Suppressor macrophage (primary cell): ENCODE data around the gene BPIFB2.
"Not testable (repeated sequence)": the region's sequence is repeated elsewhere in the genome, so short reads cannot be mapped to it uniquely, and the experiment has no call there.

ENCODE experiments used
- DNase-seq, 4 experiments: peaks; one replicate each; pipeline ENCODE4 v3.0.0-alpha.2; 2020 to 2022
- total RNA-seq, 17 experiments: gene quantifications; one replicate each; lab custom pipeline; 2026; ENCODE audit warnings: mixed read lengths in 6 of 17, inconsistent platforms in 3 of 17; lab: John Stamatoyannopoulos, UW

BPIFB2 gene
- 0 to 1.7 (median 0) reads per million in 17 experiments for total RNA-seq

GRCh38 chr20:33007376-33008335 is at the start of gene BPIFB2:
Gene BPIFB2 (plus strand): TSS chr20:33007704. CDS start chr20:33008575, 871 bp downstream.
- no peak for DNase-seq

GRCh38 chr20:32958574-32958973 is 48.9 kb upstream of the BPIFB2 start:
- DNase-seq, result no peak

DNA sequence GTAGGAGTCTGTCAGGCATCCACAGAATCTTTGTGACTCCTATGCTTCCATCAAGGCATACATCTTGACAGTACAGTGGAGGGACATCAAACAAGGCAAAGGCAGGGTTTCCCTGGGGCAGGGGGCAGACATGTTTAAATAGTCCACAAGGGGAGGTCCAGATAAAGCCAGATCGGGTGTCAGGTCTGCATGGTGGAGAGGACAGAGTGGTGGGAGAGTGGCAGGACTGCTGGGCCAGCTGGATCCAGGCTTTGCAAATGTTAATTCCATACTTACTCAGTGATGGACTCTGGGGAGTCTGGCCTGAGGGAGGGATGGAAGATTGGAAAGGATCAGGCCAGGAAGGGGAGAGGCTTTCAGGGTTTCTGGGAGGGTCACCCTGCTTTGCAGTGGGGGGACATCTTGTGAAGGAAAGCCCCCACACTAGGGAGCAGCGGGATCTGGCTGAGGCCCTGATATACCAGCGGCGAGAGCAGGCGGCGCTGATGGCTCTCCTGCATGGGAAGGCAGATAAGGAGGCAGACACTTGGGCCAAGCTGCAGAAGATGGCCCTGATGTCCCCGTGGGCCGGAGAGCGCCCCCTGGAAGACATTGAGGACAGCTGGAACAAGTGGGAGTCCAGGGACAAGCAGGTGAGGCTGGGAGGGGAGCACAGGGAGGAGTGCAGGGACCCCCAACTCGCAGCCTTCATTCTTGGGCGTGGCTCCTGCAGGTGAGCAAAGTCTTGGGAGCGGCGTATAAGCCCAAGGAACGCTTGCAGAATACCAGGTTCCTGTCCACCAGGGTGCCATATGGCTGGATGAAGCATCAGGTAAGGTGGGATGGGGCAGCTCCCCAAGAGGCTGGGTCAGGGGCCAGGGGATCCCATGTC is 47.9 kb upstream of the BPIFB2 start:
- DNase-seq, result no peak

GRCh38 chr20:32960222-32960518 is 47.3 kb upstream of the BPIFB2 start:
- DNase-seq, result no peak

DNA sequence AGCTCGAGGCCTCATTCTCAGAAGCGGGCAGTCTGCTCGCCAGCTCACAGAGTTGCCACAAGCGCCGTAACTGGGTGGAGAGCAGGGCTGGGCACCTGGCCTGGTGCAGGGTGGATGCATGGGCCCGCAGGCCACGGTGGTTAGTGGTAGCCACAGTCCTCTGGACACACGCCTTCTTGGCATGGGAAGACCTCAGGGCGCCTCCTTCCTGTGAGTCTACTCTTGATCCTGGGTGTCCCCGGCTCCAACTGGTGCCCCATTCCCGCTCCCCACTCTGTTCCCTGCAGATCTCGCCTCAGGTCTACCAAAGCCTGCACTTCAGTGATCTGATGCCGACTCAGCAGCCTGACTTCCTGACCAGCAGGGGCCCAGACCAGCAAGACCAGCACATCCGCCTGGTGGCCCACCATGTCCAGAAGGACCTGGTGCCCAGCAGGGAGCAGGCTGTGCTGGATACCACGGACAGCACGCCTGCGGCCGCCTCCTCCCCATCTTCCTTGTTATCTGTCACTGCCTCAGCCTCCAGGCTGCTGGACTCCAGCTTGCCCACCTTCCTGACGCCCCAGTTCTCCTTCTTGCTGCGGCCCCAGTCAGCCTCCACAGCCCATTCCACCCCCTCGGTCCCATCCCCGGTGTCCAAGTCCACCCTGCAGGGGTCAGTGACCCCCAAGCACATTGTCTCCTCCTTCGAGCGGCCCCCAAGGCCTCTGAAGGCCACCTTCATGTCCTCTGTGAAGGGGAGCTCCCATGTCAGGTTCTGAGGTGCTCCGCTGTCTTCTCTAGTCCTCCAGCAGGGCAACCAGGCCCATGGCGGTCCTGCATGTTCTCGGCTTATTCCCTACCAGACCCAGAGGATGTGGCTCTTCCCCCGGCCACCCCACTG is 46.4 kb upstream of the BPIFB2 start:
- DNase-seq, result no peak

DNA sequence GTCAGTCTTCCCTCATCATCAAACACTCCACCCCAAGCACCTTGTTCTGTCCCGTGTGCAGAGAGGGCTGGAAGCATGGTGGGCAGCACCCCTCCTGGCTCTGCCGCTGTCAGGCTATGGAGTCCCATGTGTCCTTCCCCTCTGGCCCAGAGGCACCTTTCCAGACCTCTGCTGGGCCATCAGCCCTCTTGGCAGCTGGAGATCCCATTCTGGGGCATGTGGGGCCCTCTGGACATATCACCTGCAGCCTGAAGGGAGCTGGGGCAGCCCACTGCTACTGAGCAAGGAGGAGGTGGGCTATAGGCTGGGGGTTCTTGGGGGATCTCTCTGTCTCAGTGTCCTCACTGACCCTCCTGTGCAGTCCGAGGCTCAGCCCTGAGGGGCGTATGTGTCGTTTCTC is 45.5 kb upstream of the BPIFB2 start:
- DNase-seq, result no peak

- DNase-seq, result not testable (repeated sequence)
Measured at GRCh38 chr20:32962646-32963045, 44.9 kb upstream of the BPIFB2 start.

DNA sequence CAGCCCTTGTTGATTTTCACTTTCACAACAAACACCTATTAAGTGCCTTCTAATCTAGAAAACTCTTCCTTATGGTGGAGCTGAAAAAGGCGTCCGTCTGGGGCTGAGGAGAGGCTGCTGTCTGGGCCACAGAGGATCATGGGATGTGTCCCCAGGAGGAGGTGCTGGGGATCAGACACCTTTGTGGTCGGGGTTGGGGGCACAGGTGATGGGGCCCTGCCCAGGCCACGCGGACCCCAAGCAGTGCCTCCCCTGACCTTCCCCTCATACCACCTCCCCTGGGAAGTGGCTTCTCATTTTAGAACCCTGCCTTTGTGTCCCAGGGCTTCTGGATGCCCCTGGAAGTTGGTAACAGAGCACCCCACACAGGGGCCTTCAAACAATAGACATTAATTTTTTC is 44.3 kb upstream of the BPIFB2 start:
- no peak for DNase-seq

- no peak for DNase-seq
Measured at GRCh38 chr20:32964575-32964974, 42.9 kb upstream of the BPIFB2 start.

DNA sequence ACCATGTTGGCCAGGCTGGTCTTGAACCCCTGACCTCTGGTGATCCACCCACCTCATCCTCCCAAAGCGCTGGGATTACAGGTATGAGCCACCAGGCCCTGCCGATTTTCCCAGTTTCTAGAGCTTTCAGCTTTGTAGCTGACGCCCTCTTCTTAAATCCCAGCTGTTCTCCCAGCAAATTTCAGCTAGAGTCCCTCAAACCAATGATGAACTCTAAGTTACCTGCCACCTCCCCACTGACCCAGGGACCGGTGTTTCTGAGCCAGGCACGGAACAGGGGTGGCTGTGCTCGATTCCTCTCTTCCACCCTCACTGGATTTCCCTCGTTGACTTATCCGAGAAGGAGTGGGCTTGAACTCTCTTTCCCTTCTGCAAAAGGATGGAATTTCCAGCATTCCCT is 42.4 kb upstream of the BPIFB2 start:
- no peak for DNase-seq

DNA sequence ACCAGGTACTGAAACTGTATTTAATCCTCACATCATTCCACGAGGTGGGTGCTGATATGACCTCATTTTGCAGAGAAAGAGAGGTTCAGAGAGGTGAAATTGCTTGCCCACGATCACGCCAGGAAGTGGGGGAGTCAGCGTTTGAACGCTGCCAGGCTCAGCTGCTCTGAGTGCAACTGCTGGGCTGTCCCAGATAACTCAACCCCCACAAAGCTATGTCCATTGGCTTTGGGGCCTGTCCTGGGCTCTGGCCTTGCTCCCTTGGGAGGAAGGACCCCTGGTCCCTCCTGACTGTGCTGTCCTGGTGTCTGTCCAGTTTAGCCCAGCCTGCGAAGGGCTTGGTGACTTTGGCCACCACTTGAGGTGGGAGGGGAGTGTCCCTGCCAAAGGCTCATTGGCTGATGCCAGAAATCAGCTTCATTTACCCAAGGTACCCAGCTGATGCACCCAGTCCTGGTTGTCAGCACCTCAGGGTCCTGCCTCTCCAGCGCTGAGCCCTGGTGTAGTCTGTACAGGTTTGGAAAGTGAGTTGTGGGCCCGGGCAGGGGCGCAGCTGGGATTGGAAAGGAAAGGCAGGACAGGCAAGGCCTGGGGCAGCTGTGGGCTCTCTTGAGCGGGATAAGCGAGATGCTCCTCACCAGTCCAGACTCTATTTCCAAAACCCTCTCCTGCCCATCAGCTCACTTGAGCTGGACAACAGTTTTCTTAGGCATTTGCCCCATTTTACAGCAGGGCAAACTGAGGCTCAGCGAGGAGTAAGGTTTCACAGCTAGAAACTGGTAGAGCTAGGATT is 41.7 kb upstream of the BPIFB2 start:
- DNase-seq, result no peak

DNA sequence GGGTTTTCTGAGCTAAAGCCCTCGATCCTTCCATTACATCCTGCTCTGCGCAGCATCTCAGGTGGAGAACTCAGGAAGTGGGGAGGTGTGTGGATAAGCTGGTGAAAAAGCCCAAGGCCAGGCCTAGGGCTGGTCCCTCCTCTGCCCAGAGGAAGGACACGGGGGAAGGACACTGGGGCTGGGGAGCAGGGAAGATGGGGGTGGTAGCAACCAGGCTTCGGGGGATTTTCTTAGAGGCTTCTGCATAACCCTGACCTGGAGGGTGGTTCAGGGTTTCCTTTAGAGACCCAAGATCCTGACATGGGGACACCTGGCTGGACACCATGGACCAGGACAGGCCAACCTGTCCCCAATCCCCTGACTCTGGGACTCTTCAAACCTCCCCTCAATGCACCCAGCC is 41.1 kb upstream of the BPIFB2 start:
- no peak for DNase-seq

DNA sequence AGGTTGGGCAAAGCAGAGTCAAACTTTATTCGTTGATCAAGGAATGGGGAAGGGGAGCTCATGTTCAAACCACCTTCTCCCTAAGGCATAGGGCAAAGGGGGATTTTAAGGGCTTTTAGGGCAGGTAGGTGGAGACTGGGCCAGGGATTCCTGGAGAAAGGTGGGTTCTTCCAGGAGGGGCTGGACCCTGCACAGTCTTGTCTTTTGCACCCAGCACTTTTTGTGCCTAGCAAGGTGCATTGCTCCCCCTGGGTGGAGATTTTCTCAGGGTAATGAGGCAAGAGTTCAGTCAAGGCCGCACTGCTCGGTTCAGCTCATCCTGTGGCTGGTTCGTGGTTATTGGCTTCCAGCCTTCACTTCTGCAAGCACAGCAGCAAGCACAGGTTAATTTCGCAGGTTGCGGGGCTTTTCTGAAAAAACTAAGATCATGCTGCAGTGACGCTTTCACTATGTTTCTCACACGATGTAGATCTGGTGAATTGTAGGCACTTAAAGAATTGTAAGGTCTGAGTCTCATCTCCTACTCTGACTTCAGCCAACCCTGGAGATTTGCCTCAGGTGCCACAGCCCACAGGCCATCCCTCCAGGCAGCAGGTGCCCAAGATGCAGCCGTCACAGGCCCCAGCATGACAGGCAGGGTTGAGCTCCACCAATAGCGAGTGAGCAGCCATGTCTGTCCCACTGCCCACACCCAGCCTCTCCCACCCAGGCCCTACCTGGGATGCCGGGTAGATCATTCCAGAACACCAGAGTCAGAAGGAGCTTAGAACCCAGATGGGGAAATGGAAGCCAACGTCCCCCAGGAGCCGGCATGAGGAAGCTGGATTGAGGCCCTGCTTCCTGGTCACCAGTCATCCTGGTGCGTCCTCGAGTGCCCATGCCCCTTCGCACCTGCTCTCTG is 40.4 kb upstream of the BPIFB2 start:
- peak in 1 of 4 experiments; percentile 15 for DNase-seq

DNA sequence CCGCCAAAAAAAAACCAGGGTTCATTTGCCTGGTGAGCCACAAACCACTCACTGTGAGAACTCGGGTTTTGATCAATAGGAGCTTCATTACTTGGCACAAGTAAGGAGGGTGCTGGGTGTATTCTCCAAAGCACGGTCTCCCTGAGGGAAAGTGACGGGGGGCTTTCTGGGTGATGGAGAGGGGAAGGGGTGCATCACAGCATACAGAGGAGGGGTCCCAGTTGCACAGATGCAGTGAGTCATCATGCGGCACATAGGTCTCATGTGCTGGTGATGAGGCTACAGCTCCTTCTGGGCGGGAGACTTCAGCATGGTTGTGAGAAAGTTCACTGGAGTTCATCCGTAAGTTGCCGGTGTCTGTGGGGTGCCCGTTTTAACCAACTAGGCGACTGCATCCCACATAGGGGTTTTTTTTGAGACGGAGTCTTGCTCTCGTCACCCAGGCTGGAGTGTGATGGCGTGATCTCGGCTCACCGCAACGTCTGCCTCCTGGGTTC is 39.5 kb upstream of the BPIFB2 start:
- DNase-seq, result no peak

DNA sequence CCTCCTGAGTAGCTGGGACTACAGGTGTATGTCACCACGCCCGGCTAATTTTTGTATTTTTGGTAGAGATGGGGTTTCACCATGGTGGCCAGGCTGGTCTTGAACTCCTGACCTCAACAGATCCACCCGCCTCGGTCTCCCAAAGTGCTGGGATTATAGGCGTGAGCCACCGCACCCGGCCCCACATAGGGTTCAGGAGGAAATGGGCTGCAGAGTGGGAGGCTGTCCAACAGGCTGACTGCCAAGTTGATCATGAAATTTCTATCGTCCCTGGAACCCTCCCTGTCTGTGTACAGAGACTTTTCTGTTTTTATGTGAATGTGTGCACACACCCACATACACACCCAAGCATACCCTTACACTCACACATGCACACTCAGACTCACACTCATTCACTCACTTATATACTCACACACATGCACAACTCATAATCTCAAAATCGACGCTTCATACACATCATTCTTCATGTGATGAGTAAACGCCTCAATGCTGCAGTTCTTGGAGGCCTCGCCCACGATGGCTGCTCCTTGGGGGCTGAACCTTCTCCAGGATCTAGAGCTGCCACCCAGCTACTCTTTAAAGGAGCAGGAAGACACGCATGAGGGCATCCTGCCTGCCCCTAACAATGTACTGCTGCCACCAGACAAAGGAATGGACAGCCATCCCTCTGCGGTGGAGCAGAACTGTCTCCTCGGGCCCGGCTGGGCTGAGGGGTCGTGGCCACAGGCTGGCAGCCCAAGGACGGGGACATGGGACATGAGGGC is 38.8 kb upstream of the BPIFB2 start:
- no peak for DNase-seq

DNA sequence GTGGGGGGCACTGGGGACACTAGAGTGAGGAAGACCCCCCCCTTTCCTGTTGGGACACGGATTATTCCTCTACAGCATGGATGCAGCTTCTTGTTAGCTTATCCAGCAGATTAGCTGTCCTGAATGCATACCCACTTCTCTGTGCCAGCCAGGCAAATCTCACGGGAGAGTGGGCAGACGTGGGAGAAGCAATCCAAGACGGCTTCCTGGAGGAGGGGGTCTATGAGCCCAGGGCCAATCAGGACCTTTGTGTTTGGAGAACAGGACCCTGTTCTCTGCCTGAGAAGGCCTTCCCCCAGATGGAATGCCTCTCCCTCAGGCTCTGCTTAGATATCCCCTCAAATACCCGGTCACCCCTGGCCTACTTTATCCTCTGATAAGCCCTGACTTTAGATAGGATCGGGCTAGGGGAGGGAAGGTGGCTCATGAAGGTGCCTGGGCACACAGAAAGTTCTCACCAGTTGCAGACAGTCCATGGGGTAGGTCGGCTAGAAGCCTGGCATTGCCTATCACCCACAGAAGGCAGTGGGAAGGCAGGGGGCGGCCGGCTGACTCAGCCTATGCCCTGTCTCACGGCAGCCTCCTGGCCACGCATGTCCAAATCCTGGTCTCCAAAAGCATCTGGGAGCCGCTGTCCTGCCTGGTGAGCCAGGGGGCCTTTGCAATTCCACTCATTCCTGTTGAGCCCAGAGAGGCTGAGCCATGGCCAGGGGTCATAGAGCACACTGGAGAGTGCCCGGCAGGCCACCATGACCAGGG is 38.0 kb upstream of the BPIFB2 start:
- DNase-seq, result no peak

GRCh38 chr20:32970115-32970972 is 37.2 kb upstream of the BPIFB2 start:
- no peak for DNase-seq

DNA sequence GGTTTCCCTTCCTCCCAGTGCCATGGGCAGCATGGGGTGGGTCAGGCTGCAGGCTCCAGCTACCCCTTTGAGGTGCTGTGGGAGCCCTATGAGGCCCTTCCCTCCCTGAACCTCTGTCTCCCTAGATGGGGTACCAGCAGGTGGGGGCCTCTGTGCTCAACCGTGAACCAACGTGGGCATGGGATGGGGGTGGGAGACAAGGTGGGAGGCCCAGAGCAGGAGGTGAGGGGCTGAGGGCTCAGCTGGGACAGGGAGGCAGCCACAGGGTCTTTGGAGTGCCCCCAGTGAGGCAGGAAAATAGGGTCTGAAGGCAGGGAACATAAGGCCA is 36.6 kb upstream of the BPIFB2 start:
- DNase-seq, result no peak
